GM11168 (cell line): Measurements from ENCODE around the gene SAP30BP.

Experiments
- in situ Hi-C: fragments of 300-500 bp; cut with MboI; formaldehyde crosslinking; loops from one replicate; pipeline ENCODE4 v1.12.0; 2022; ENCODE audit warnings: low sequenced_read_pairs; ENCODE audit not compliant: unreplicated experiment

Gene SAP30BP

DNA sequence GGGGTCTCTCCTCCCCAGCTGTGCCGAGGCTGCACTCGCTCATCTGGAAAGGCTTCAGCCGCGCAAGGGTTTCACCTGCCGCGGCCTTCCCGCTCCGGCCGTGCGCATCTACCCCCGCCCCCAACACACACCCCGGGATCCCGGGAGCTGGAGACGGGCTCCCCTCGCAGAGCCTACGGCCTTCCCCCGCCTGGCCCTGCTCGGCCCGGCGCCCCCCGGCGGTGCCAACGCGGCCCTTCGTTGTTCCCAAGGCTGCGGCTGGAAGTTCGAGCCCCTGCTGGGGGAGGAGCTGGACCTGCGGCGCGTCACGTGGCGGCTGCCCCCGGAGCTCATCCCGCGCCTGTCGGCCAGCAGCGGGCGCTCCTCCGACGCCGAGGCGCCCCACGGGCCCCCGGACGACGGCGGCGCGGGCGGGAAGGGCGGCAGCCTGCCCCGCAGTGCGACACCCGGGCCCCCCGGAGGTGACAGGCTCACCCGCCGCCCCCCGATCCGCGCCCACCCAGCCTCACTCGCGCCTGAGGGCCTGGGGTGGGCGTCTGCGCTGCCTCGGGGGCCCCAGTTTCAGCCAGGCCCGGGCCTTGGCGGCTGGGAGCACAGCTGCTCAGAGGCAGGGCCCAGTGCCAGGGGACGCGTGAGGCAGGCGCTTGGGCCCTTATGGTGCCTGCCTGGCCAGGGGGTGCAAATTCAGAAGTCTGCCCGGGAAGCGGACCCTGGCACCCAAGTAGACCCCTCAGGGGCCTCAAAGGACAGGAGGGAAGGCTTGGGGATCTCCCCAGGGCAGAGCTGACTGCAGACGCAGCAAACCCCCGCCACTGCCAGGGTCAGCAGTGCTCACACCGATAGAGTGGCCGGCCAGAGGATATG, 86.6 kb downstream of the SAP30BP start:
- in situ Hi-C loops = loop anchor here (5.0 kb wide), 1 partner anchor 136 kb away; no protein-coding TSS in a partner anchor

DNA sequence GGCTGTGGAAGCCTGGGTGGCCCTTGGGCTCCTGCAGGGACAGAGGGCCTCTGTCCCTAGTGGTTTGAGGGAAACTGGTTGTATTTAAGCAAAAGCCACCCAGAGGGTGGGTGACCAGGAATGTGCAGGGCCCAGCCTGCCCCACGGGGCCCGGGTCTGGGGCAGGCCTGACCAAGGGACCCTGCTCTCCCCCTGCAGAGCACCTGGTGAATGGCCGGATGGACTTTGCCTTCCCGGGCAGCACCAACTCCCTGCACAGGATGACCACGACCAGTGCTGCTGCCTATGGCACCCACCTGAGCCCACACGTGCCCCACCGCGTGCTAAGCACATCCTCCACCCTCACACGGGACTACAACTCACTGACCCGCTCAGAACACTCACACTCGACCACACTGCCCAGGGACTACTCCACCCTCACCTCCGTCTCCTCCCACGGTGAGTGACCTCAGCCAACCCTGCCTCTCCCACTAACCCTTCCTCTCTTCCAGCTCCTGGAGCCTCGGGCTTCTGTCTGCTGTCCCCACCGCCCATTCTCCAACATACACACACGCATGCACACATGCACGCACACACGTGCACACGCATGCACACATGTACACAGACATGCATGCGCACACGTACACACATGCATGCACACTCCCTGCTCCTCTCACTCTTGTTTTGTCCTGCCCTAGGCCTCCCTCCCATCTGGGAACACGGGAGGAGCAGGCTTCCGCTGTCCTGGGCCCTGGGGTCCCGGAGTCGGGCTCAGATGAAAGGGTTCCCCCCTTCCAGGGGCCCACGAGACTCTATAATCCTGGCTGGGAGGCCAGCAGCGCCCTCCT, 87.5 kb downstream of the SAP30BP start:
- in situ Hi-C loops = loop anchor here (5.0 kb wide), 1 partner anchor 137 kb away; no protein-coding TSS in a partner anchor

GRCh38 chr17:75755205-75755901, 88.2 kb downstream of the SAP30BP start:
- in situ Hi-C loops = no loop called here

GRCh38 chr17:75755990-75756389, 88.9 kb downstream of the SAP30BP start:
- in situ Hi-C loops = no loop called here

DNA sequence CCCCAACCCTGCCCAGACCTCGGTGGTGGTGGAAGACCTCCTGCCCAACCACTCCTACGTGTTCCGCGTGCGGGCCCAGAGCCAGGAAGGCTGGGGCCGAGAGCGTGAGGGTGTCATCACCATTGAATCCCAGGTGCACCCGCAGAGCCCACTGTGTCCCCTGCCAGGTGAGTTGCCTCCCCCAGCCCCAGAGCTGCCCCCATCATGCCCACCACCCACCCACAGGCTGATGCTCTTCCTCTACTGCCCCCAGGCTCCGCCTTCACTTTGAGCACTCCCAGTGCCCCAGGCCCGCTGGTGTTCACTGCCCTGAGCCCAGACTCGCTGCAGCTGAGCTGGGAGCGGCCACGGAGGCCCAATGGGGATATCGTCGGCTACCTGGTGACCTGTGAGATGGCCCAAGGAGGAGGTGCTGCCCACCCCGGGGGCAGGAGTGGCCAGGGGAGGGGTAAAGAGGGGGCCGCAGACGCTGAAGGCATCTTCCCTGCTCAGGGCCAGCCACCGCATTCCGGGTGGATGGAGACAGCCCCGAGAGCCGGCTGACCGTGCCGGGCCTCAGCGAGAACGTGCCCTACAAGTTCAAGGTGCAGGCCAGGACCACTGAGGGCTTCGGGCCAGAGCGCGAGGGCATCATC, 89.4 kb downstream of the SAP30BP start:
- in situ Hi-C loops = no loop called here

GRCh38 chr17:75757086-75757681, 90.0 kb downstream of the SAP30BP start:
- in situ Hi-C loops = no loop called here
